ENCODE results near the gene GCAT.

The GCAT gene

GRCh38 chr22:37830093-37830842, 22.5 kb downstream of the GCAT start:
- in situ Hi-C loops (cut with MboI; ENCODE audit: low sequenced_read_pairs) = no loop called here

GRCh38 chr22:37831472-37831871, 23.7 kb downstream of the GCAT start:
- in situ Hi-C loops (cut with MboI; ENCODE audit: low sequenced_read_pairs) = no loop called here

- in situ Hi-C loops (cut with MboI; ENCODE audit: low sequenced_read_pairs) = no loop called here
These were observed 24.5 kb downstream of the GCAT start for GRCh38 chr22:37832022-37832857.

- in situ Hi-C loops (cut with MboI; ENCODE audit: low sequenced_read_pairs) = no loop called here
These were observed 34.5 kb downstream of the GCAT start for GRCh38 chr22:37842015-37842793.

- in situ Hi-C loops (cut with MboI; ENCODE audit: low sequenced_read_pairs) = no loop called here
These were observed 36.0 kb downstream of the GCAT start for GRCh38 chr22:37843741-37844089.

- in situ Hi-C loops (cut with MboI; ENCODE audit: low sequenced_read_pairs) = no loop called here
These were observed 37.2 kb downstream of the GCAT start for GRCh38 chr22:37844904-37845329.

GRCh38 chr22:37846433-37846832, 38.7 kb downstream of the GCAT start:
- in situ Hi-C loops (cut with MboI; ENCODE audit: low sequenced_read_pairs) = no loop called here

GRCh38 chr22:37848587-37849088, 40.9 kb downstream of the GCAT start:
- in situ Hi-C loops (cut with MboI; ENCODE audit: low sequenced_read_pairs) = no loop called here

GRCh38 chr22:37849089-37849751, 41.5 kb downstream of the GCAT start, which contains the start of gene EIF3L:
Gene EIF3L, plus strand, starts transcription at chr22:37849419. Its CDS starts 31 bp downstream, at chr22:37849450.
- in situ Hi-C loops (cut with MboI; ENCODE audit: low sequenced_read_pairs) = no loop called here

GRCh38 chr22:37850801-37851200, 43.1 kb downstream of the GCAT start:
- in situ Hi-C loops (cut with MboI; ENCODE audit: low sequenced_read_pairs) = no loop called here

GRCh38 chr22:37852418-37852817, 44.7 kb downstream of the GCAT start:
- in situ Hi-C loops (cut with MboI; ENCODE audit: low sequenced_read_pairs) = no loop called here

GRCh38 chr22:37854946-37855345, 47.2 kb downstream of the GCAT start:
- in situ Hi-C loops (cut with MboI; ENCODE audit: low sequenced_read_pairs) = no loop called here

GRCh38 chr22:37855462-37855861, 47.7 kb downstream of the GCAT start:
- in situ Hi-C loops (cut with MboI; ENCODE audit: low sequenced_read_pairs) = no loop called here

- in situ Hi-C loops (cut with MboI; ENCODE audit: low sequenced_read_pairs) = no loop called here
These were observed 53.2 kb downstream of the GCAT start for GRCh38 chr22:37860796-37861421.

GRCh38 chr22:37862570-37863325, 55.0 kb downstream of the GCAT start:
- in situ Hi-C loops (cut with MboI; ENCODE audit: low sequenced_read_pairs) = no loop called here

GRCh38 chr22:37865510-37865909, 57.8 kb downstream of the GCAT start:
- in situ Hi-C loops (cut with MboI; ENCODE audit: low sequenced_read_pairs) = no loop called here

All from HL-60/S4 (cell line).